GM18951 (cell line): ENCODE results near the gene PCDHGB4.
"Not testable (repeated sequence)": the region's sequence is repeated elsewhere in the genome, so short reads cannot be mapped to it uniquely, and the experiment has no call there.

ENCODE experiments used
- POLR2A ChIP-seq: IDR thresholded peaks from 4 replicates; pipeline ENCODE4 v1.6.1; 2011; ENCODE audit warnings: mild to moderate bottlenecking; ENCODE audit not compliant: insufficient read length, insufficient read depth; ENCODE audit errors: extremely low read depth
- in situ Hi-C: fragments of 300-500 bp; cut with MboI; formaldehyde crosslinking; loops from one replicate; pipeline ENCODE4 v1.12.0; 2022; ENCODE audit warnings: low sequenced_read_pairs, mixed read lengths, inconsistent platforms; ENCODE audit not compliant: unreplicated experiment

PCDHGB4 gene

DNA sequence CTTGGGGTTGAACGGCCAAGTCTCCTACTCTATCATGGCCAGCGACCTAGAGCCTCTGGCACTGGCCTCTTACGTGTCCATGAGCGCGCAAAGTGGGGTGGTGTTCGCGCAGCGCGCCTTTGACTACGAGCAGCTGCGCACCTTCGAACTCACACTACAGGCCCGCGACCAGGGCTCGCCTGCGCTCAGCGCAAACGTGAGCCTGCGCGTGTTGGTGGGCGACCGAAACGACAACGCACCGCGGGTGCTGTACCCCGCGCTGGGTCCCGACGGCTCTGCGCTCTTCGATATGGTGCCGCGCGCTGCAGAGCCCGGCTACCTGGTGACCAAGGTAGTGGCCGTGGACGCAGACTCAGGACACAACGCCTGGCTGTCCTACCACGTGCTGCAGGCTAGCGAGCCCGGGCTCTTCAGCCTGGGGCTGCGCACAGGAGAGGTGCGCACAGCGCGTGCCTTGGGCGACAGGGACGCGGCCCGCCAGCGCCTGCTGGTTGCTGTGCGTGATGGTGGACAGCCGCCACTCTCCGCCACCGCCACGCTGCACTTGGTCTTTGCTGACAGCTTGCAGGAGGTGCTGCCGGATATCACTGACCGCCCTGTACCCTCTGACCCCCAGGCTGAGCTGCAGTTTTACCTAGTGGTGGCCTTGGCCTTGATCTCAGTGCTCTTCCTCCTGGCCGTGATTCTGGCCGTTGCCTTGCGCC, 12.2 kb downstream of the PCDHGB4 start:
- in situ Hi-C loops = no loop called here
- no peak for TF ChIP-seq POLR2A

DNA sequence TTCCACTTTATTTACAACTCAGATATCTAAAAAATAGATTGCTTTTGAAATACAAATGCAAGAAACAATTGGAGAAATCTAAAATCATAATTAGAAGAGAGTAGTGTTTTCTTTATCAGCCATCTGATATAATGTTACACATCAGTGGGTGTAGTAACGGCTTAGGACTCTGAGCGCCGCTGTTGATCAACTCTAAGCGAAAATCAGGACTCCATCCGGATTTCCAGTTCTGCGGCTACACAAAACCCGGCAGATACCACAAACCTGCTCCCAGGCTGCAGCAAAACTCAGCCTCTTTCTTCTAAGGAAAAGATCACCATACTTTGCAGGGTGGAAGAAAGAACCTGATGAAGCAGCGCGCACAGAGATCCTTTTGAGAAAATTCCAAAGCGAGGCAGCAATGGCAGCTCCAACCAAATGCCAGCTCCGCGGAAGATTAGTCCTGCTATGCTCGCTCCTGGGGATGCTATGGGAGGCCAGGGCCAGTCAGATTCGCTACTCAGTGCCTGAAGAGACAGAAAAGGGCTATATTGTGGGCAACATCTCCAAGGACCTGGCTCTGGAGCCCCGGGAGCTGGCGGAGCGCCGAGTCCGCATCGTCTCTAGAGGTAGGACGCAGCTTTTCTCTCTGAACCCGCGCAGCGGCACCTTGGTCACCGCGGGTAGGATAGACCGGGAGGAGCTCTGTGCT, 15.2 kb downstream of the PCDHGB4 start, which contains the start of gene PCDHGA9:
PCDHGA9 (plus strand) TSS at position 226 of the 691 bp plus-strand sequence; CDS start at position 401, 175 bp downstream.
- in situ Hi-C loops = no loop called here
- no peak for TF ChIP-seq POLR2A

DNA sequence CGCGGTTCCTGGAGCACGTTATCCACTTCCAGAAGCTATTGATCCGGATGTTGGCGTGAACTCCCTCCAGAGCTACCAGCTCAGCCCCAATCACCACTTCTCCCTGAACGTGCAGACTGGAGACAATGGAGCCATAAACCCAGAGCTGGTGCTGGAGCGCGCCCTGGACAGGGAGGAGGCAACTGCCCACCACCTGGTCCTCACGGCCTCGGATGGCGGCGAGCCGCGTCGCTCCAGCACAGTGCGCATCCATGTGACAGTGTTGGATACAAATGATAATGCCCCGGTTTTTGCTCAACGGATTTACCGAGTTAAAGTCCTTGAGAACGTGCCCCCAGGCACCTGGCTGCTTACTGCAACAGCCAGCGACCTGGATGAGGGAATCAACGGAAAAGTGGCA, 15.9 kb downstream of the PCDHGB4 start:
- in situ Hi-C loops = no loop called here

DNA sequence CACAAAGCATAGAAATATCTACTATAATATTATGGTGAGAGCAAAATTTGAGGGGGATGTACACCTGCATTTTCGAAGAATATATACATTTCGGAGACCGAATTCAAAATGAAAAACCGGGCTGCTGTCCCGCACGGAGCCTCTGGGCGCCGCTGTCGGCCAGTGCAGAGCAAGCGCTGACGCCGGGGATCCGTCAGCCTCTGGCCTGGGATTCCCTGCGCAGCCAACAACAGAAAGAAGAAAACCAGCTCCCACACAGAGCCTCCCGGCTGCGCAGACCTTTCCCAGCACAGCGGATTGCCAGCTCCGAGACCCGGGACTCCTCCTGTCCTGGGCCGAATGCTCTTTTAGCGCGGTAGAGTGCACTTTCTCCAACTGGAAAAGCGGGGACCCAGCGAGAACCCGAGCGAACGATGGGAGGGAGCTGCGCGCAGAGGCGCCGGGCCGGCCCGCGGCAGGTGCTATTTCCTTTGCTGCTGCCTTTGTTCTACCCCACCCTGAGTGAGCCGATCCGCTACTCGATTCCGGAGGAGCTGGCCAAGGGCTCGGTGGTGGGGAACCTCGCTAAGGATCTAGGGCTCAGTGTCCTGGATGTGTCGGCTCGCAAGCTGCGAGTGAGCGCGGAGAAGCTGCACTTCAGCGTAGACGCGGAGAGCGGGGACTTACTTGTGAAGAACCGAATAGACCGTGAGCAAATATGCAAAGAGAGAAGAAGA, 20.4 kb downstream of the PCDHGB4 start, which contains the start of gene PCDHGB6:
PCDHGB6 (plus strand) TSS at position 232 of the 716 bp plus-strand sequence; CDS start at position 414, 182 bp downstream.
- in situ Hi-C loops = not testable (repeated sequence)

More for the DNA sequence above, 15.9 kb downstream of the PCDHGB4 start:
- TF ChIP-seq POLR2A = no peak

DNA sequence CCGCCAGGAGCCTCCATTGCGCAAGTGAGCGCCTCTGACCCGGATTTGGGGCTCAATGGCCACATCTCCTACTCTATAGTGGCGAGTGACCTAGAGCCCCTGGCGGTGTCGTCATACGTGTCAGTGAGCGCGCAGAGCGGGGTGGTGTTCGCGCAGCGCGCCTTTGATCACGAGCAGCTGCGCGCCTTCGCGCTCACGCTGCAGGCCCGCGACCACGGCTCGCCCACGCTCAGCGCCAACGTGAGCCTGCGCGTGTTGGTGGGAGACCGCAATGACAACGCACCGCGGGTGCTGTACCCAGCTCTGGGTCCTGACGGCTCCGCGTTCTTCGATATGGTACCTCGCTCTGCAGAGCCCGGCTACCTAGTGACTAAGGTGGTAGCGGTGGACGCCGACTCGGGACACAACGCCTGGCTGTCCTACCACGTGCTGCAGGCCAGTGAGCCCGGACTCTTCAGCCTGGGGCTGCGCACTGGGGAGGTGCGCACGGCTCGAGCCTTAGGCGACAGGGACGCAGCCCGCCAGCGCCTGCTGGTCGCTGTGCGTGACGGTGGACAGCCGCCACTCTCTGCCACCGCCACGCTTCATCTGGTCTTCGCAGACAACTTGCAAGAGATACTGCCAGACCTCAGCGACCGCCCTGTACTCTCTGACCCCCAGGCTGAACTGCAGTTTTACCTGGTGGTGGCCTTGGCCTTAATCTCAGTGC, 22.3 kb downstream of the PCDHGB4 start:
- in situ Hi-C loops = no loop called here

DNA sequence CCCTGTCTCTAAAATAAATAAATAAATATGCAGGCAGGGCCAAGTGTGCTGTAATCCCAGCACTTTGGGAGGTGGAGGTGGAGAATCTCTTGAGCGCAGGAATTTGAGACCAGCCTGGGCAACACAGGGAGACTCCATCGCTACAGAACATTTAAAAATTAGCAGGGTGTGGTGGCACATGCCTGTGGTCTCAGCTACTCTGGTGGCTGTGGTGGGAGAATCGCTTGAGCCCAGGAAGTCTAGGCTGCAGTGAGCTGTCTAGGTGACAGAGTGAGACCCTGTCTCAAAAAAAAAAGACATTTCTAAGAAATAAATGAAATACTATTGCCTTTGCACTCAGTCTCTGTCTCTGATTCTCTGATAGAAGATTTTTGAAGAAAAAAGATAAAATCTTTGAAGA, 24.1 kb downstream of the PCDHGB4 start:
- TF ChIP-seq POLR2A = no peak
- in situ Hi-C loops = no loop called here

More for the DNA sequence above, 22.3 kb downstream of the PCDHGB4 start:
- no peak for TF ChIP-seq POLR2A

DNA sequence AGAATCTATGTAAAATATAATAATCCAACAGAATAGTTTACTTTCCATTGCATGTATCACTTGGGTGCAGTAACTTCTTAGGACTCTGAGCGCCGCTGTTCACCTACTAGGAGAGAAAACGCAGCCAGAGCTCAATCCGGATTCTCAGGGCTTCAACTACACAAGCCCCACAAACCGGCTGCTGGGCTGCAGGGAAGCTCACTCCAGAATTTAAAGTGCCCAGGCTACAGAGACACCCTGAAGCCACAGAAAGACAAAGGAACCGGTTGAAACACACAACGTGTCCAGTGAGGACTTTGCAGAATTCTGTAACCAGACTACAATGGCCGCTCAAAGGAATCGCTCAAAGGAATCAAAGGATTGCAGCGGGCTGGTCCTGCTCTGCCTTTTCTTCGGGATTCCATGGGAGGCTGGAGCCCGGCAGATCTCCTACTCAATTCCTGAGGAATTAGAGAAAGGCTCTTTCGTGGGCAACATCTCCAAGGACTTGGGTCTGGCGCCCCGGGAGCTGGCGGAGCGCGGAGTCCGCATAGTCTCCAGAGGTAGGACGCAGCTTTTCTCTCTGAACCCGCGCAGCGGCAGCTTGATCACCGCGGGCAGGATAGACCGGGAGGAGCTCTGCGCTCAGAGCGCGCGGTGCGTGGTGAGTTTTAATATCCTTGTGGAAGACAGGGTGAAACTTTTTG, 25.5 kb downstream of the PCDHGB4 start, which contains the start of gene PCDHGA10:
PCDHGA10 (plus strand) TSS at position 134 of the 686 bp plus-strand sequence; CDS start at position 323, 189 bp downstream.
- in situ Hi-C loops = no loop called here
- TF ChIP-seq POLR2A = no peak

DNA sequence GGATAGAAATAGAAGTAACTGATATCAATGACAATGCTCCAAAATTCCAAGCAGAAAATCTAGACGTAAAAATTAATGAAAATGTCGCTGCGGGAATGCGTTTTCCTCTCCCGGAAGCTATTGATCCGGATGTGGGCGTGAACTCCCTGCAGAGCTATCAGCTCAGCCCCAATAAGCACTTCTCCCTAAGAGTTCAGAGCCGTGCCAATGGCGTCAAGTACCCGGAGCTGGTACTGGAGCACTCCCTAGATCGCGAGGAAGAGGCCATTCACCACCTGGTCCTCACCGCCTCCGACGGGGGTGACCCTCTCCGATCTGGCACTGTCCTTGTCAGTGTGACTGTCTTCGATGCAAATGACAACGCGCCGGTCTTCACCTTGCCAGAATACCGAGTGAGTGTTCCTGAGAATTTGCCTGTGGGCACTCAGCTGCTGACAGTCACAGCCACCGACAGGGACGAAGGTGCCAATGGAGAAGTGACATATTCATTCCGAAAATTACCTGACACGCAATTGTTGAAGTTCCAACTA, 26.1 kb downstream of the PCDHGB4 start:
- no peak for TF ChIP-seq POLR2A
- in situ Hi-C loops = no loop called here

DNA sequence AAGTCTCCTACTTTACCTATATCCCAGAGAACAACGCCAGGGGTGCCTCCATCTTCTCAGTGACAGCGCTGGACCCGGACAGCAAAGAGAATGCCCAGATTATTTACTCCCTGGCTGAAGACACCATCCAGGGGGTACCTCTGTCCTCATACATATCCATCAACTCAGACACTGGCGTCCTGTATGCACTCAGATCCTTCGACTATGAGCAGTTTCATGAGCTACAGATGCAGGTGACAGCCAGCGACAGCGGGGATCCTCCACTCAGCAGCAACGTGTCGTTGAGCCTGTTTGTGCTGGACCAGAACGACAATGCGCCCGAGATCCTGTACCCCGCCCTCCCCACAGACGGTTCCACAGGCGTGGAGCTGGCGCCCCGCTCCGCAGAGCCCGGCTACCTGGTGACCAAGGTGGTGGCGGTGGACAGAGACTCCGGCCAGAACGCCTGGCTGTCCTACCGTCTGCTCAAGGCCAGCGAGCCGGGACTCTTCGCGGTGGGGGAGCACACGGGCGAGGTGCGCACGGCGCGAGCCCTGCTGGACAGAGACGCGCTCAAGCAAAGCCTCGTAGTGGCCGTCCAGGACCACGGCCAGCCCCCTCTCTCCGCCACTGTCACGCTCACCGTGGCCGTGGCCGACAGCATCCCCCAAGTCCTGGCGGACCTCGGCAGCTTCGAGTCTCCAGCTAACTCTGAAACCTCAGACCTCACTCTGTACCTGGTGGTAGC, 27.2 kb downstream of the PCDHGB4 start:
- in situ Hi-C loops = loop anchor here (5.0 kb wide), 1 partner anchor 148 kb away; no protein-coding TSS in a partner anchor

DNA sequence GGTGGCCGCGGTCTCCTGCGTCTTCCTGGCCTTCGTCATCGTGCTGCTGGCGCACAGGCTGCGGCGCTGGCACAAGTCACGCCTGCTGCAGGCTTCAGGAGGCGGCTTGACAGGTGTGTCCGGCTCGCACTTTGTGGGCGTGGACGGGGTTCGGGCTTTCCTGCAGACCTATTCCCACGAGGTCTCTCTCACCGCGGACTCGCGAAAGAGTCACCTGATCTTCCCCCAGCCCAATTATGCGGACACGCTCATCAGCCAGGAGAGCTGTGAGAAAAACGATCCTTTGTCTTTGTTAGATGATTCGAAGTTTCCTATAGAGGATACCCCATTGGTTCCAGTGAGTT, 27.7 kb downstream of the PCDHGB4 start:
- in situ Hi-C loops = loop anchor here (5.0 kb wide), 1 partner anchor 147 kb away; no protein-coding TSS in a partner anchor

DNA sequence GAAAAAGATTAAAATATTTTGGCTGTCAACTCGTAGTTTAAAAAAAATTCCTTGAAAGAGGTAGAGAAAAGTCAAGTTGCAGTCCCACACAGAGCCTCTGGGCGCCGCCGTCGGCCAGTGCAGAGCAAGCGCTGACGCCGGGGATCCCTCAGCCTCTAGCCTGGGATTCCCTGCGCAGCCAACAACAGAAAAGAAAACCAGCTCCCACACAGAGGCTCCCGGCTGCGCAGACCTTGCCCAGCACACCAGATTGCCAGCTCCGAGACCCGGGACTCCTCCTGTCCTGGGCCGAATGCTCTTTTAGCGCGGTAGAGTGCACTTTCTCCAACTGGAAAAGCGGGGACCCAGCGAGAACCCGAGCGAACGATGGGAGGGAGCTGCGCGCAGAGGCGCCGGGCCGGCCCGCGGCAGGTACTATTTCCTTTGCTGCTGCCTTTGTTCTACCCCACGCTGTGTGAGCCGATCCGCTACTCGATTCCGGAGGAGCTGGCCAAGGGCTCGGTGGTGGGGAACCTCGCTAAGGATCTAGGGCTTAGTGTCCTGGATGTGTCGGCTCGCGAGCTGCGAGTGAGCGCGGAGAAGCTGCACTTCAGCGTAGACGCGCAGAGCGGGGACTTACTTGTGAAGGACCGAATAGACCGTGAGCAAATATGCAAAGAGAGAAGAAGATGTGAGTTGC, 30.1 kb downstream of the PCDHGB4 start, which contains the start of gene PCDHGB7:
PCDHGB7 (plus strand) TSS at position 184 of the 679 bp plus-strand sequence; CDS start at position 367, 183 bp downstream.
- in situ Hi-C loops = loop anchor here (5.0 kb wide), 1 partner anchor 145 kb away; no protein-coding TSS in a partner anchor
